Measurements from ENCODE around the gene ROMO1. TPM values are rescaled to one million over a fixed set of nuclear protein-coding genes. Genes with fewer than 3 reads are reported as not detected.
"Not testable (repeated sequence)": the region's sequence is repeated elsewhere in the genome, so short reads cannot be mapped to it uniquely, and the experiment has no call there.

Gene ROMO1
- total RNA-seq, 2 donors from 2014 or later, result 71.0 to 101 TPM

DNA sequence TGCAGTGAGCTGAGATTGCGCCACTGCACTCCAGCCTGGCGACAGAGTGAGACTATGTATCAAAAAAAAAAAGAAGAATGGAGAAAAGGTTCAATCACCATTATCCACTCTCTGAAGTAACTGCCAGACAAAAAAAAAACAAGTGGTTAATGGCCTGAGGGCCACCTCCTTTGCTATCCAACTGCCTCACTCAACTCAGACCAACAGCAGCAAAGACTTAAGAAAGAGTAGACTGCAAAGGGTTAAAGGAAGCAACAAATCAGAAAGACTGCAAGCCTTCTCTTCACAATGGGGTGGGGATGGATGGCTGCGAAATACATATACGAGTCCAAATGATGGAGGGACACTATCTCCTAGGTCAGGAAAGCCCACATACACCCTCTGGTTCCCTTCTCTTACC, 3.2 kb upstream of the ROMO1 start:
- no peak for ATAC-seq
- Mint-ChIP-seq H3K4me3 (no peak overlapping the region), H3K9me3 (no peaks in the 10 kb centered on the region), H3K36me3 (peaks cover 17% of the 10 kb centered on the region), H3K27me3 (no peaks in the 10 kb centered on the region), H3K4me1 (ENCODE audit: low read depth in 2 of 2) (peaks cover 32 to 36% of the 10 kb centered on the region in 2 donors), H3K27ac (no peak overlapping the region)
- DNase-seq (ENCODE audit: low spot score), result no peak

DNA sequence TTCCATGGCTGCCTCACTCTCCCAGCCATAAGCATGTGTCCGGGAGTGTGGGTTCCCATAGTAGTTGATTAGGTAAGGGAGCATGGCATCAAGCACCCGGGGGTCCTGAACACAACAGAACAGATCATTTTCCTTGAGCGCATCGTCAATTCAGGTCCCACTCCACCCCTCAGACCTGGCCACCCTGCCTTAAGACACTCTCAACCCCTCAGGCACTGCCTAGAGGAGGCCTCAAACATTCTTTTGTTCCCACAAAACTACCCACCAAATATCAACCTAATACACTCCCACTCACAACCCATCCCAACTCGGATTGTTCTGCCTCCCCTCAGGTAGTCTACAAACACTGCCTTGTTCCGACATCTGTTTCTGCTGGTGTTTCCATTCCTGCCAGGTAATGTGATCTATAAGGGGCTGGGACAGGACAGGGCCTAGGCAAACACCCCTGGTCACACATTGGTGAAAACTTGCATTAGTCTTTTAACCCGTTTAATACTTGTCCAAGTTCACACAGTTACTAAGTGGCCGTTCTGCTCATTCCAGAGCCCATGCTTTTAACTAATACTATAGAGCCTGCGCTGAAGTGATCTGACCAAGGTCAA, 1.4 kb upstream of the ROMO1 start:
- Mint-ChIP-seq H3K4me1 (ENCODE audit: low read depth in 2 of 2) (peaks cover 37 to 40% of the 10 kb centered on the region in 2 donors), H3K27ac (peak overlapping the region; percentile 88 to 98), H3K9me3 (no peaks in the 10 kb centered on the region), H3K4me3 (peak overlapping the region; percentile 98), H3K36me3 (peaks cover 20% of the 10 kb centered on the region), H3K27me3 (no peaks in the 10 kb centered on the region)
- ATAC-seq (no peak), DNase-seq (ENCODE audit: low spot score) (no peak)

DNA sequence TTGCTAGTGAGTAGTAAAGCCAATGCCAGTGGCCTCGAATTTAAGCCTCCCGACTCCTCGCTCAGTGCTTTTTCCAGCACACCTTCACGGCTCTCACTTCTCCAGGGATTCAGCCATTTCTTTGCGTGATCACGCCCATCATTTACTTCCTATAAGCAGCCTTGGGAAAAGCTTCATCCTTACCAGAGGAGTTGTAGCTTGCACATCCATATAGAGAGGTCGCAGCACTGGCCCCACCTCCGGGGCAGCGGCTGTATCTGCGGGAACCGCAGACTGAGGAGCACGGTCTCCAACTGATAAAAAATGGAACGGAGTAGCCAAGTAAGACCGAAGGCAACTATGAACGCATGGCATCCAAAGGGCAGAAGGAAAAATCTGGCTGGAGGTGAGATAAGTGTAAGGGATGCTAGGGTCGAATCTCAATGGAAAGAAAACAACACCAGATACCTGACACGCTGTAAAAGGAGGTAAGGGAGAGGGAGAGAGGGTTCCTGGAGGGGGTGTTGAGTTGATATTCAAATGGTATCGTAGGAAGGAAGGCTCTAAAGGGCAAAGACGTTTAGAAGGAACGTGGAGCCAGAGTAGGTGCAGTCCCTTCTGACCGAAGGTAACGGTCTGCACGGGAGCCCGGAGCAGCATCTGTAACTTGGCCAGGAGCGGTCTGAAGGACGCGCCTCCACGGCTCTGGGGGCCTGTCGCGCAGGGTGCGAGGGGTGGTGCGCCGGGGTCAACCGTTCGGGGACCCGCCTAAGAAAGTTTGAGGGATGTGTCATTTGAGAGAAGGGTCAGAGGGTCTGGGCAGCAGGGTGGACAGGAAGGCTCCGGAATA, 693 bp upstream of the ROMO1 start:
- DNase-seq (ENCODE audit: low spot score) (no peak), ATAC-seq (peak; percentile 64)
- Mint-ChIP-seq H3K9me3 (no peaks in the 10 kb centered on the region), H3K36me3 (peaks cover 27% of the 10 kb centered on the region), H3K27ac (peak overlapping the region; percentile 88 to 98), H3K4me3 (peak overlapping the region; percentile 98), H3K27me3 (no peaks in the 10 kb centered on the region), H3K4me1 (ENCODE audit: low read depth in 2 of 2) (peaks cover 38 to 42% of the 10 kb centered on the region in 2 donors)

DNA sequence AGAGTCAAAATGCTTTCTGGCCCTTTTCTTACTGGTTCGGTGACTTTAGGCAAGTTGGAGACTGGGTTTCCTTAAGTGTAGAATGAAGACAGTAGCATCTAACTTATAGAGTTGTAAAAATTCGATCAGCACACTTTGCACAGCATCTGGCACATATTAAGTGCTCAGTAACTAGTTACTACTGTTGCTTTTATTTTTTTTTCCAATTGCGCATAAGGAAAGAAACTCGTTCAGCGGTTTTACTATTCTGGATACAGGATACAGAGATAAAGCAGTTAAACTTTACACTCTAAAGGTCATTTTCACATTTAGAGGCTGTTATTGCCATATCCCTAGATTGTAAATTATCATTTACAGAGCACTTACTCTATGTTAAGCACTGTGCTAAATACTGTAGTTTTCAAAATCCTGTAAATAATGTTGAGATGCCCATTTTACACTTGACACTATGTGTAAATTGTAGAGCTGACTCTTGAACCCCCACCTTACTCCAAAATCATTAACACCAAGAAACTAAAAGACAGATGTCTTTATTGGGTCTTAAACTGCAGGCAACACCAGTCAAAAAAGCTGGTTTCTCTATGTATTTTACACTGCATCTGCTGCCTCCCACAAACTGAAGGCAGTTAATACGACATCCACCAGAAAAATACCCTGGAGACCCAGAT, 886 bp downstream of the ROMO1 start:
- no peak for DNase-seq (ENCODE audit: low spot score)
- peak overlapping the region; percentile 88 to 98 for H3K27ac Mint-ChIP-seq
- peak overlapping the region; percentile 98 for H3K4me3 Mint-ChIP-seq
- H3K9me3 Mint-ChIP-seq, result no peaks in the 10 kb centered on the region
- no peak for ATAC-seq
- H3K36me3 Mint-ChIP-seq, result peaks cover 41% of the 10 kb centered on the region
- H3K27me3 Mint-ChIP-seq, result no peaks in the 10 kb centered on the region
- peaks cover 44 to 47% of the 10 kb centered on the region in 2 donors for H3K4me1 Mint-ChIP-seq (ENCODE audit: low read depth in 2 of 2)

DNA sequence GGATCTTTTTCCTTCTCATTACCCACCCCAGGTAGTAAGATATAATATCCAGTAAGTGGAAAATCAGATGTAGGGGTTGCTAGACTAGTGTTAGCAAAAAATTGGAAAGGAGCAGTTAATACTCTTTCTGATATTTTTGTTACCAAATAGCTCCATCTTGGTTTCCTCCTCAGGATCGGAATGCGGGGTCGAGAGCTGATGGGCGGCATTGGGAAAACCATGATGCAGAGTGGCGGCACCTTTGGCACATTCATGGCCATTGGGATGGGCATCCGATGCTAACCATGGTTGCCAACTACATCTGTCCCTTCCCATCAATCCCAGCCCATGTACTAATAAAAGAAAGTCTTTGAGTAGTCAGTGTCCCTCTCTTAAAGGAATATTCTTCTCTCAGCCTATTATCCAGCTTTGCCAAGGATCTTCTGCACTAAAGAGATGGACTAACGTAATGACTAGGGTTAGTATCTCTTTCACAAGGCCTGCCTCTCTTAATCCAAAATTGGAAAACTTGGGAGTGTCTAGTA, 1.5 kb downstream of the ROMO1 start:
- Mint-ChIP-seq H3K9me3 (no peaks in the 10 kb centered on the region), H3K36me3 (peaks cover 39% of the 10 kb centered on the region), H3K4me1 (ENCODE audit: low read depth in 2 of 2) (peaks cover 41 to 47% of the 10 kb centered on the region in 2 donors), H3K4me3 (peak overlapping the region; percentile 98), H3K27me3 (no peaks in the 10 kb centered on the region), H3K27ac (peak overlapping the region; percentile 88 to 98)
- no peak for ATAC-seq
- DNase-seq (ENCODE audit: low spot score), result no peak

DNA sequence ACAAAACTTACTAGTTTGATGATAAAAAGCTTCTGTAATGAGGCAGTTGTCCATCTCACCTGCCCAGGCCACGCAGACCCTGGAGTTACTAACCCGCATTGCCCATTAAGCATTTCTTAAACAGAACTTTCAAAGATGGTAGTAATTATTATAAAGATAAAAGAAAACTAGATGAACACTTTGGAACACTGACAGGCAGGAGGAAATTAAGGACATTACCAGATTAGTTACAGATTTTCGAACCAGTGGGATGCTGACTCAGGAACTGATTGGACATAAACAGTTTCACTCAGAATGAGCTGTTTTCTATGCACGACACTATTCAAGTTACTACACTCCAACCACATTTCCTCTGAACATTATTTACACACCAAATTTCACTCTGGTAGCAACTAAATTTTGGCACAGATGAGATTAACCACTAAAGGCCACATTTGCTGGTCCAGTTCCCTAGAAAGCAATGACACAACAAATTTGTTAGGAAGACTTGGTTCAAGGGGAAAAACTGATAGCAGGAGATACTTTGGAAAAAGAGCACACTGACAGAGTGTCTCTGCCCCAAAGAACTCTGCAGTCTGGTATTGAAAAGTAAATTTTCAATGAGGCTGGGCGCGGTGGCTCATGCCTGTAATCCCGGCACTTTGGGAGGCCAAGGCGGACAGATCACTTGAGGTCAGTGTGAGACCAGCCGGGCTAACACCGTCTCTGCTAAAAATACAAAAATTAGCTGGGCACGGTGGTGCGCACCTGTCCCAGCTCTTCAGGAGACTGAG, 3.0 kb downstream of the ROMO1 start:
- DNase-seq (ENCODE audit: low spot score) (no peak), ATAC-seq (no peak)
- Mint-ChIP-seq H3K27me3 (no peaks in the 10 kb centered on the region), H3K4me1 (ENCODE audit: low read depth in 2 of 2) (peaks cover 40 to 46% of the 10 kb centered on the region in 2 donors), H3K36me3 (peaks cover 39% of the 10 kb centered on the region), H3K27ac (peak overlapping the region; percentile 39 to 50), H3K4me3 (no peak overlapping the region), H3K9me3 (no peaks in the 10 kb centered on the region)

DNA sequence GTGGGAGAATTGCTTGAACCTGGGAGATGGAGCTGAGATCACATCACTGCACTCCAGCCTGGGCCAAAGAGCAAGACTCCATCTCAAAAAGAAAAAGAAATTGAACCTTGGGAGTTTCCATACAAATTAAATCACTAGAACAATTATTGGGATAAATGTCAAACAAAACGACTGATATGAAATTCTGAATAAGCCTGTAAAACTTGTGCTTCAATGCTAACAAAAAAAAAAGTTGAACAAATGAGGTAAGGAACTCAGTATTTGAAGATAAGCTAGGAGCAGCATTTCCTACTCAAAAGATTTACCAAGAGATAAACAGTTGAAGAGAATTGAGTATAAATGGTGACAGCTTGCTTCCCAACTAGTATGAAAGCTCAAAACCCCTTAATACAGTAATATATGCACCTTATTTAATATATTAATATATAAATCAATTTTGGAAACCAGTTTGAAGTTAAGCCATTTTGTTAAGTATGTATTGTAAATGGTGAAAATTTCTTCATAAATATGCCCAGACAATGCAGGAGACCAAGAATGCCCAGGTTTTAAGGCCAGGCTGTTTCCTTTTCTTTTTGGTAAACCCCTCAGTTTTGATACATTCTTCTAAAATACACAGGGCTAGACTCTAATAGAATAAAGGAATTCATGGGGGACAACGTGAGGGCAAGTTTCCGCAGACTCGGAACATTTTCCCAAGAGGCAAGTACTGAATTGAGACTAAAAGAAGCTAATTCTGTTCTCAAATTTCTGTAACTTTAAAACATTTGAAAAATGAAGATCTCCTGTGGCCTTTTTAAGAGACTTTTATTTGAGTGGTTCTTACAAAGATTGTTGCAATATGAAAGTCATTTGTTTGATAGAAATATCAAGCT, 3.9 kb downstream of the ROMO1 start:
- ATAC-seq (no peak), DNase-seq (ENCODE audit: low spot score) (no peak)
- H3K27ac Mint-ChIP-seq, result peak overlapping the region; percentile 50 to 67
- peaks cover 32 to 37% of the 10 kb centered on the region in 2 donors for H3K4me1 Mint-ChIP-seq (ENCODE audit: low read depth in 2 of 2)
- H3K9me3 Mint-ChIP-seq, result no peaks in the 10 kb centered on the region
- peaks cover 39% of the 10 kb centered on the region for H3K36me3 Mint-ChIP-seq
- no peaks in the 10 kb centered on the region for H3K27me3 Mint-ChIP-seq
- H3K4me3 Mint-ChIP-seq, result no peak overlapping the region

DNA sequence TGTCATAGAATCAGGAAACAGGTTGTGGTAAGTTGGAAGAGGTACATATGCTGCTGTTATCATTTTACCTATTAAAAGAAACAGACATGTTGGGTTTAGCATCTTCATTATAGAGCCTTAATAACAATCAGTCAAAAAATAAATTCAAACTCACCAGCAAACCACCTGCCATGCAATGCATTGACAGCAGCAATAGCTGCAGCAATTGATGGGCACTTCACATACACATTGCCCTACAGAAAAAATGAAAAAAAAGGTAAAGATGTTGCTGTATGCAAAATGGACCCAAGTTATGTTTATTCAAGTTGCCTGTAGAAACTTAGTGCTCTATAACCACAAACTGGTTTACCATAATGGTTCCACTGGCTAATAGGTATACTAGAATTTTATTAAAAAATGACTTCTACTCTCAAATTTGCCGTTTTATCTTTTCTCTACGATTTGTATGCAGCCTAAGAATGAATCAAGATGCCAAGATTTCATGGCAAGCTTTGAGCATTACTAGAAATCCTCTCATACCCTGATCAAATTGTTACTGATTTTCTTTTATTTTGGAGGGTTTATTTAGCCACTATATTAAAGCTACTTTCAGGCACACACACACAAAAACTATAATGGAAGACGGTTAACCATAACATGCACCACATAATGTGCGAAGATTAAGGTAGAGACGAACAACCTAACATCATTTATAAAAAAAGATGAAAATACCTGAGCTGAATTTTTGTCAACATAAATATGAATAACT, 5.5 kb downstream of the ROMO1 start:
- Mint-ChIP-seq H3K27ac (peak overlapping the region in 1 of 2 donors; percentile 67), H3K36me3 (peaks cover 37% of the 10 kb centered on the region), H3K9me3 (no peaks in the 10 kb centered on the region), H3K4me1 (ENCODE audit: low read depth in 2 of 2) (peaks cover 25 to 38% of the 10 kb centered on the region in 2 donors), H3K4me3 (no peak overlapping the region), H3K27me3 (no peaks in the 10 kb centered on the region)
- ATAC-seq (no peak), DNase-seq (ENCODE audit: low spot score) (no peak)

DNA sequence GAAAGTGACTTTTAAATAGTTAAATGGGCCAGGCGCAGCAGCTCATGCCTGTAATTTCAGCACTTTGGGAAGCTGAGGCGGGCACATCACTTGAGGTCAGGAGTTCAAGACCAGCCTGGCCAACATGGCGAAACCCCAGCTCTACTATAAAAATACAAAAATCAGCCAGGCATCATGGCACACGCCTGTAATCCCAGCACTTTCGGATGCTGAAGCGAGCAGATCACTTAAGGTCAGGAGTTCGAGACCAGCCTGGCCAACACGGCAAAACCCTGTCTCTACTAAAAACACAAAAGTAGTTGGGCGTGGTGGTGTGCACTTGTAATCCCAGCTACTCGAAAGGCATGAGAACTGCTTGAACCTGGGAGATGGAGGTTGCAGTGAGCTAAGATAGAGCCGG, 6.7 kb downstream of the ROMO1 start:
- Mint-ChIP-seq H3K4me1 (ENCODE audit: low read depth in 2 of 2) (peaks cover 19 to 32% of the 10 kb centered on the region in 2 donors), H3K36me3 (peaks cover 40% of the 10 kb centered on the region)
- not testable (repeated sequence) for H3K27me3 Mint-ChIP-seq; H3K9me3 Mint-ChIP-seq; H3K4me3 Mint-ChIP-seq; H3K27ac Mint-ChIP-seq; ATAC-seq; DNase-seq (ENCODE audit: low spot score)

DNA sequence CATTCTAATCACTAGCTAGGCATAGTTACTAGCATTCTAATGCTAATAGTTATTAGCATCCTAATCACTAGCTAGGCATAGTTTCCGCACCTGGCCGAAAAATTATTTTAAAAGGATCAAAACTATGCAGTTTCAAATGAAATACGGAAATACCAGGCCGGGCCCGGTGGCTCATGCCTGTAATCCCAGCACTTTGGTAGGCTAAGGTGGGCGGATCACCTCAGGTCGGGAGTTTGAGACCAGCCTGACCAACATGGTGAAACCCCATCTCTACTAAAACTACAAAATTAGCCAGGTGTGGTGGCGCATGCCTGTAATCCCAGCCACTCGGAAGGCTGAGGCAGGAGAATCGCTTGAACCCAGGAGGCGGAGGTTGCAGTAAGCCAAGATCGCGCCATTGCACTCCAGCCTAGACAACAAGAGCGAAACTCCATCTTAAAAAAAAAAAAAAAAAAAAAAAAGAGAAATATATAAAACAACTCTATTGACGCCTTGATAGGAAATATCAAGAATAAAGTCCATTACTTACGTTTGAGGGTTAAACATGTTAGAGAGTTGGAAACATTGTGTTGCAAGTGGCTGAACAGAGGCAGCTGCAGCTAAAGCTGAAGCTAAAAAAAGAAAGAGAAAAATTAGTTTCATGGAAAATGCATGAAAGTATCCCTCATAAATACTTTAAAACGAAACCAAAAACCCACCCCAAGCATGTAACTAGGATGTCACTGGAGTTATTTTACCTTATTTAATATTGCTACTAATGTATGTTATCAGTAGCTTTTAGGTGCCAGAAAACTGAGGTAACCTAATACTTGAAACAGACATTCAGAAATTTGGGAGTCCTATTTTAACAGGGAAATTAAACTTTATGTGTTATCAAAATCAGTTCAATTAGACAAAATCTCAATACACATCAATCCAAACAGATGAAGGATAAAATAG, 7.7 kb downstream of the ROMO1 start:
- not testable (repeated sequence) for H3K27ac Mint-ChIP-seq; H3K27me3 Mint-ChIP-seq; DNase-seq (ENCODE audit: low spot score); H3K4me3 Mint-ChIP-seq; H3K9me3 Mint-ChIP-seq; ATAC-seq
- Mint-ChIP-seq H3K36me3 (peaks cover 48% of the 10 kb centered on the region), H3K4me1 (ENCODE audit: low read depth in 2 of 2) (peaks cover 19 to 39% of the 10 kb centered on the region in 2 donors)

DNA sequence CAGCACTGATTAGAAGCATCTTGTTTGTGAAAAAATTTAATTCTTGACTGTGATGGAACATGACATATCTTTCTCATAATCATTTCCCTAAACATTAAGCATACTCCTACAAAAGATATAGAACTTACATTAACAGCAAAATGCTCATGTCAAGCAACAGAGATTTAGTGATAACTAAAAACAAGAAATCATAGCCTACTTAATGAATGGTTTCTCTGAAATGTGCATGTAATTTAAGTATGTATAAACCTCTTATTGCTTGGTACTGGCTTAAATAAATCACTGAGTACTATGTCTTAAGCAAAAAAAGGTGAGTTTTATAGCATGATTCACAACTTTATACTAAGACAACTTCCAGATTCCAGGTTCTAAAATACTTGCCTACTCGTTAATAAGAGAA, 9.3 kb downstream of the ROMO1 start:
- DNase-seq (ENCODE audit: low spot score) (no peak), ATAC-seq (no peak)
- no peaks in the 10 kb centered on the region for H3K27me3 Mint-ChIP-seq
- H3K36me3 Mint-ChIP-seq, result peaks cover 39% of the 10 kb centered on the region
- peaks cover 18 to 33% of the 10 kb centered on the region in 2 donors for H3K4me1 Mint-ChIP-seq (ENCODE audit: low read depth in 2 of 2)
- no peaks in the 10 kb centered on the region for H3K9me3 Mint-ChIP-seq
- H3K27ac Mint-ChIP-seq, result peak overlapping the region in 1 of 2 donors; percentile 48
- H3K4me3 Mint-ChIP-seq, result no peak overlapping the region
